ENCODE results near the gene IL15RA.

IL15RA gene

DNA sequence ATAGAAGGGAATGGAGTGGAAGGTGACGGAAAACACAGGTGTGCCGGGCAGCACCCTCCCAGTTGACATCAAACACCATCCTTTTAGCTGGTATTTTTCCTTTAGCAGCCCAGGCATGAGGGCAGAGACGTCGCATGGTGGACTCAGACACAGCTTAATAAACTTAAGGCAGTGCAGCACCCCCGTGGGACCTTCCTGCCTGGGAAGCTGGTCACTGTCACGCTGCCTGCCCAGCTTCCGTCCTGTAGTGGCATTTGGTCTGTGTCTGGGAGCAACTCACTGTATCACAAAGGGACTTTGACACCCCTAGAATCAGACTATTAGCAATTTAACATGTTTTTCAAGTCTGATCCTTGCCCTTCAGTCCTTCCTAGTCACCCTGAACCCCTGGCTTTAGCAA, 35.8 kb downstream of the IL15RA start:
- Histone ChIP-seq H3K27ac (ENCODE audit: low read depth, low read length) (no peak overlapping the region), H3K4me2 (ENCODE audit: low read length) (no peak overlapping the region), H3K9me2 (replicated peaks; ENCODE audit: control insufficient read depth, low read length) (no peaks in the 10 kb centered on the region), H3K79me2 (ENCODE audit: control insufficient read depth, low read length) (no peaks in the 10 kb centered on the region), H4K20me1 (ENCODE audit: control insufficient read depth, insufficient read depth, low read depth, low read length) (no peaks in the 10 kb centered on the region), H3K9me3 (ENCODE audit: control insufficient read depth, insufficient read depth, low read length) (no peaks in the 10 kb centered on the region), H3K27me3 (ENCODE audit: control insufficient read depth, low read length) (0 out of 2 replicates have a peak, but pooled peaks cover 4% of the 10 kb centered on the region), H3K4me3 (ENCODE audit: low read length) (no peak overlapping the region), H3K36me3 (ENCODE audit: control insufficient read depth, low read length) (peaks cover 13% of the 10 kb centered on the region), H3F3A (ENCODE audit: control insufficient read depth, insufficient read depth) (no peaks in the 10 kb centered on the region), H3K4me1 (ENCODE audit: control insufficient read depth, low read length) (no peaks in the 10 kb centered on the region)
- TF ChIP-seq EZH2phosphoT487 (IDR thresholded peaks at IDR 0.05; ENCODE audit: borderline replicate concordance, low read length), result no peak
- TF ChIP-seq, protein P1, sequence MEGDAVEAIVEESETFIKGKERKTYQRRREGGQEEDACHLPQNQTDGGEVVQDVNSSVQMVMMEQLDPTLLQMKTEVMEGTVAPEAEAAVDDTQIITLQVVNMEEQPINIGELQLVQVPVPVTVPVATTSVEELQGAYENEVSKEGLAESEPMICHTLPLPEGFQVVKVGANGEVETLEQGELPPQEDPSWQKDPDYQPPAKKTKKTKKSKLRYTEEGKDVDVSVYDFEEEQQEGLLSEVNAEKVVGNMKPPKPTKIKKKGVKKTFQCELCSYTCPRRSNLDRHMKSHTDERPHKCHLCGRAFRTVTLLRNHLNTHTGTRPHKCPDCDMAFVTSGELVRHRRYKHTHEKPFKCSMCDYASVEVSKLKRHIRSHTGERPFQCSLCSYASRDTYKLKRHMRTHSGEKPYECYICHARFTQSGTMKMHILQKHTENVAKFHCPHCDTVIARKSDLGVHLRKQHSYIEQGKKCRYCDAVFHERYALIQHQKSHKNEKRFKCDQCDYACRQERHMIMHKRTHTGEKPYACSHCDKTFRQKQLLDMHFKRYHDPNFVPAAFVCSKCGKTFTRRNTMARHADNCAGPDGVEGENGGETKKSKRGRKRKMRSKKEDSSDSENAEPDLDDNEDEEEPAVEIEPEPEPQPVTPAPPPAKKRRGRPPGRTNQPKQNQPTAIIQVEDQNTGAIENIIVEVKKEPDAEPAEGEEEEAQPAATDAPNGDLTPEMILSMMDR (IDR thresholded peaks at IDR 0.05; ENCODE audit: low read depth, low read length, poor library complexity, severe bottlenecking), result no peak

DNA sequence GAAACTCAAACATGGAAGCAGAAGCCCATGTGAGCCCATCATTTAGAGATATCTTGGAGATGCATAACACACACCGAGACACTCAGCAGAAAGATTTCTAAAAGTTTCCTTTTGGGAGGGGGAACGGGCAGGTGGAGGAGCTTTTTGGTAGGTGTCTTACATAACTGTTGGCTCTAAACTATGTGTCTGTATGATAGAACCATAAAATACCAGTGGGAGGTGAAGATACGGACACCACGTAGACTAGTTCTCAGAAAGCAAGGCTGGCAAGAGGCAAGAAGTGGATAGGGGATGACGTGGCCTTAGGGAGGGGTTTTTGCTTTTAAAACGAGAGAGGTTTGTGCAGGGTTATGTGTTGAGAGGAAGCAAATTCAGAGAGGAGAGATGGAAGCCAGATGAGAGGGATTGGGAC, 36.5 kb downstream of the IL15RA start:
- no peaks in the 10 kb centered on the region for H3K9me3 ChIP-seq (ENCODE audit: control insufficient read depth, insufficient read depth, low read length)
- 0 out of 2 replicates have a peak, but pooled peaks cover 4% of the 10 kb centered on the region for H3K27me3 ChIP-seq (ENCODE audit: control insufficient read depth, low read length)
- no peaks in the 10 kb centered on the region for H3K9me2 ChIP-seq (replicated peaks; ENCODE audit: control insufficient read depth, low read length)
- no peak overlapping the region for H3K4me2 ChIP-seq (ENCODE audit: low read length)
- no peaks in the 10 kb centered on the region for H4K20me1 ChIP-seq (ENCODE audit: control insufficient read depth, insufficient read depth, low read depth, low read length)
- no peaks in the 10 kb centered on the region for H3F3A ChIP-seq (ENCODE audit: control insufficient read depth, insufficient read depth)
- peaks cover 16% of the 10 kb centered on the region for H3K36me3 ChIP-seq (ENCODE audit: control insufficient read depth, low read length)
- TF ChIP-seq, protein P1 (IDR thresholded peaks at IDR 0.05; ENCODE audit: low read depth, low read length, poor library complexity, severe bottlenecking), result no peak
- no peak for TF ChIP-seq EZH2phosphoT487 (IDR thresholded peaks at IDR 0.05; ENCODE audit: borderline replicate concordance, low read length)
- H3K27ac ChIP-seq (ENCODE audit: low read depth, low read length), result no peak overlapping the region
- H3K4me1 ChIP-seq (ENCODE audit: control insufficient read depth, low read length), result no peaks in the 10 kb centered on the region
- no peaks in the 10 kb centered on the region for H3K79me2 ChIP-seq (ENCODE audit: control insufficient read depth, low read length)
- H3K4me3 ChIP-seq (ENCODE audit: low read length), result no peak overlapping the region

DNA sequence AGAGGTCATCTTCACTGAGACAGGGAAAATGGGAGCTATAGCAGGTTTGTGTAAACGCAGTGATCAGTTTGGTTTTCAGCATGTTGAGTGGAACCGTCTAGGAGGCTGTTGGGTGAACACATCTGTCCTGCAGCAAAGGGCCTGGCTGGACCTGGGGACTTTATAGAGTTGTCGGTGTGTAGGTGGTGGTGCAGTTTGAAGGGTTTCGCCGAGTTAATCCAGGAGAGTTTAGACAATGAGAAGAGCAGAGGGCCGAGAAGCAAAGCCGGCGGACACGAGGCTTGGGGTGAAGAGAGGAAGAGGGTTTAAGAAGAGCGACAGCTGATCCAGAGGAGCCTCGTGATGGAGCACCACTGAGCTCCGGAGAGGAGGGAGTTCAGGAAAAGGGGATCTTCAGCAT, 39.1 kb downstream of the IL15RA start:
- Histone ChIP-seq H3K27ac (ENCODE audit: low read depth, low read length) (no peak overlapping the region), H3K4me3 (ENCODE audit: low read length) (no peak overlapping the region), H4K20me1 (ENCODE audit: control insufficient read depth, insufficient read depth, low read depth, low read length) (no peaks in the 10 kb centered on the region), H3K9me2 (replicated peaks; ENCODE audit: control insufficient read depth, low read length) (no peaks in the 10 kb centered on the region), H3K4me2 (ENCODE audit: low read length) (no peak overlapping the region), H3K36me3 (ENCODE audit: control insufficient read depth, low read length) (peaks cover 18% of the 10 kb centered on the region), H3F3A (ENCODE audit: control insufficient read depth, insufficient read depth) (no peaks in the 10 kb centered on the region), H3K27me3 (ENCODE audit: control insufficient read depth, low read length) (no peaks in the 10 kb centered on the region), H3K4me1 (ENCODE audit: control insufficient read depth, low read length) (no peaks in the 10 kb centered on the region), H3K9me3 (ENCODE audit: control insufficient read depth, insufficient read depth, low read length) (no peaks in the 10 kb centered on the region), H3K79me2 (ENCODE audit: control insufficient read depth, low read length) (no peaks in the 10 kb centered on the region)
- no peak for TF ChIP-seq EZH2phosphoT487 (IDR thresholded peaks at IDR 0.05; ENCODE audit: borderline replicate concordance, low read length)
- TF ChIP-seq, protein P1 (IDR thresholded peaks at IDR 0.05; ENCODE audit: low read depth, low read length, poor library complexity, severe bottlenecking), result no peak

All from DOHH2 (cell line).